HL-60 (cell line): ENCODE results near the gene HK3.

ENCODE experiments used
- CTCF ChIP-seq: IDR thresholded peaks from one replicate; pipeline ENCODE4 v1.5.1; 2011; ENCODE audit warnings: low read length, control low read depth, inconsistent platforms; ENCODE audit not compliant: insufficient read depth
- GABPA ChIP-seq: IDR thresholded peaks from 2 replicates; pipeline ENCODE4 v1.6.1; 2012; ENCODE audit warnings: low read depth
- POLR2AphosphoS5 ChIP-seq: IDR thresholded peaks from 2 replicates; pipeline ENCODE4 v1.6.1; 2012; ENCODE audit warnings: low read depth
- REST ChIP-seq: IDR thresholded peaks from 2 replicates; pipeline ENCODE4 v1.6.1; 2012; ENCODE audit warnings: low read depth; ENCODE audit not compliant: insufficient replicate concordance

- TF ChIP-seq CTCF (no peak), REST (no peak), POLR2AphosphoS5 (no peak), GABPA (no peak)
Observed at GRCh38 chr5:176887252-176887849, 11.8 kb downstream of the HK3 start.
